Endothelial cell of umbilical vein (primary cell): ENCODE measurements around the gene EREG. TPM values are rescaled to one million over a fixed set of nuclear protein-coding genes. Genes with fewer than 3 reads are reported as not detected.

Experiments used
- BruUV-seq: library from RNA; stranded (reverse); fragments of 400-500 nt; replicated peaks from 2 replicates; lab custom pipeline; 2021; lab: Mats Ljungman, UMichigan
- CTCF ChIA-PET: fragments of 300-600, 350-600 bp; sonication (Branson Sonifier 250); formaldehyde crosslinking; loops from one replicate; lab custom pipeline; 2021; ENCODE audit warnings: antibody characterized with exemption, inconsistent platforms; lab: Charles Lee
- POLR2A ChIA-PET: fragments of 300-600, 350-600 bp; sonication (Branson Sonifier 250); formaldehyde crosslinking; loops from one replicate; lab custom pipeline; 2021; ENCODE audit warnings: antibody characterized with exemption, inconsistent platforms; lab: Charles Lee
- DNase-seq: peaks from one replicate; pipeline ENCODE4 v3.0.0-alpha.2; 2011; ENCODE audit warnings: low read depth, low spot score
- FAIRE-seq: peaks from 2 replicates; lab custom pipeline; 2011; peaks lifted over from hg19 to GRCh38; lab: Jason Lieb, UNC
- H2AFZ ChIP-seq: 2 replicates; pipeline ENCODE4 v1.6.0; 2012; ENCODE audit warnings: low read depth, low read length, control low read depth, inconsistent platforms
- H3K27ac ChIP-seq: 2 replicates; pipeline ENCODE4 v1.5.1; 2011; ENCODE audit warnings: low read depth, mild to moderate bottlenecking, control low read depth, low read length, moderate library complexity; ENCODE audit not compliant: insufficient read depth
- H3K27me3 ChIP-seq, 2 experiments: 2 replicates each; pipeline versions ENCODE4 v1.6.0 to v1.6.1; 2011; ENCODE audit warnings: low read length in 2 of 2, mixed read lengths in 1 of 2; ENCODE audit not compliant: control insufficient read depth in 2 of 2, insufficient read depth in 2 of 2
- H3K36me3 ChIP-seq, 2 experiments: 2 replicates in 1 of 2; 3 replicates in 1 of 2; pipeline ENCODE4 v1.5.1; 2011; ENCODE audit warnings: low read length in 2 of 2, mild to moderate bottlenecking in 1 of 2, moderate library complexity in 1 of 2; ENCODE audit not compliant: control insufficient read depth in 2 of 2, insufficient read depth in 2 of 2; ENCODE audit errors: extremely low read depth in 1 of 2
- H3K4me1 ChIP-seq: 3 replicates; pipeline ENCODE4 v1.5.1; 2011; ENCODE audit warnings: mild to moderate bottlenecking, low read length; ENCODE audit not compliant: control insufficient read depth, insufficient read depth; ENCODE audit errors: extremely low read depth
- H3K4me2 ChIP-seq: 2 replicates; pipeline ENCODE4 v1.6.1; 2011; ENCODE audit warnings: low read length, control low read depth, mixed read lengths; ENCODE audit not compliant: insufficient read depth
- H3K4me3 ChIP-seq, 3 experiments: fragments of 200-600 bp in 1 of 3; sonication (generic), shearing (Covaris generic) in 1 of 3; replicated peaks in 1 of 3; 2 replicates each; pipeline ENCODE4 v1.5.1; 2011 to 2016; ENCODE audit warnings: control low read depth in 3 of 3, low read length in 3 of 3, mild to moderate bottlenecking in 2 of 3, inconsistent platforms in 1 of 3, low read depth in 1 of 3, moderate library complexity in 1 of 3; ENCODE audit not compliant: insufficient read depth in 1 of 3
- H3K79me2 ChIP-seq: 2 replicates; pipeline ENCODE4 v1.6.0; 2012; ENCODE audit warnings: low read length, inconsistent platforms; ENCODE audit not compliant: control insufficient read depth, insufficient read depth
- H3K9ac ChIP-seq: replicated peaks from 2 replicates; pipeline ENCODE3; 2011; ENCODE audit warnings: low read length, control low read depth; ENCODE audit not compliant: insufficient read depth; ENCODE audit errors: extremely low read depth
- H3K9me1 ChIP-seq: replicated peaks from 3 replicates; pipeline ENCODE4 v1.6.0; 2011; ENCODE audit warnings: mild to moderate bottlenecking, low read length; ENCODE audit not compliant: control insufficient read depth, insufficient read depth; ENCODE audit errors: extremely low read depth
- H3K9me3 ChIP-seq: replicated peaks from 2 replicates; pipeline ENCODE4 v1.5.1; 2012; ENCODE audit warnings: low read length, inconsistent platforms; ENCODE audit not compliant: control insufficient read depth, insufficient read depth
- H4K20me1 ChIP-seq: replicated peaks from 2 replicates; pipeline ENCODE3; 2011; ENCODE audit warnings: mild to moderate bottlenecking, low read length; ENCODE audit not compliant: control insufficient read depth, insufficient read depth; ENCODE audit errors: extremely low read depth
- EZH2 ChIP-seq: IDR thresholded peaks from 2 replicates; pipeline ENCODE4 v1.6.1; 2012; ENCODE audit warnings: borderline replicate concordance, low read depth, mild to moderate bottlenecking, moderate library complexity, low read length, inconsistent platforms; ENCODE audit not compliant: severe bottlenecking
- GATA2 ChIP-seq: IDR thresholded peaks from 2 replicates; pipeline ENCODE4 v1.7.0; 2011; ENCODE audit warnings: low read depth, mild to moderate bottlenecking, moderate library complexity, mixed read lengths, low read length; ENCODE audit not compliant: insufficient read length, insufficient read depth
- JUN ChIP-seq: IDR thresholded peaks from 2 replicates; pipeline ENCODE4 v1.6.1; 2011; ENCODE audit warnings: borderline replicate concordance, low read depth; ENCODE audit not compliant: insufficient read length, insufficient read depth
- MYC ChIP-seq: IDR thresholded peaks from one replicate; pipeline ENCODE4 v1.6.1; 2011; ENCODE audit warnings: mild to moderate bottlenecking, low read depth, low read length
- POLR2A ChIP-seq: IDR thresholded peaks from 2 replicates; pipeline ENCODE4 v1.6.1; 2012; ENCODE audit warnings: low read depth, mild to moderate bottlenecking, control low read depth, low read length
- POLR2AphosphoS5 ChIP-seq: IDR thresholded peaks from 2 replicates; pipeline ENCODE4 v1.6.1; 2012; ENCODE audit warnings: low read depth, mild to moderate bottlenecking, control low read depth, low read length, moderate library complexity; ENCODE audit not compliant: insufficient read depth
- dilution Hi-C: fragments of 300-500 bp; cut with MboI; formaldehyde crosslinking; loops from one replicate; pipeline ENCODE4 v1.15.0; 2019; ENCODE audit warnings: low sequenced_read_pairs; ENCODE audit not compliant: extremely low pct_ligation_motif_present
- intact Hi-C: fragments of 100-400 bp; cut with micrococcal nuclease; formaldehyde crosslinking; loops from one replicate; pipeline ENCODE4 v1.10.0; 2022
- polyA plus RNA-seq, 4 experiments: library from polyadenylated mRNA; depleted of rRNA in 3 of 4; stranded (reverse) in 3 of 4; unstranded in 1 of 4; fragments of >200 nt; gene quantifications; 2 replicates each; pipeline versions ENCODE4 v1.2.1 to v1.2.3, GENCODE V29; 2011 to 2012; ENCODE audit warnings: missing spikeins in 1 of 4
- total RNA-seq: library from RNA; stranded (reverse); gene quantifications from 2 replicates; pipeline ENCODE4 v1.2.3, GENCODE V29; 2021
- TF ChIP-seq, protein P1 (sequence below), 2 donors: IDR thresholded peaks; 1 replicate in 1 of 2; 2 replicates in 1 of 2; pipeline ENCODE4 v1.5.1; 2011; ENCODE audit warnings: low read length in 2 of 2, mild to moderate bottlenecking in 2 of 2, moderate library complexity in 2 of 2, control low read depth in 1 of 2, inconsistent platforms in 1 of 2, low read depth in 1 of 2; ENCODE audit not compliant: insufficient read depth in 1 of 2; ENCODE audit errors: extremely low read depth in 1 of 2

EREG gene
- total and polyA plus RNA-seq, 2 donors (not counting 3 experiments of a cell fraction or from before 2014, with no cell fraction given), result not detected

DNA sequence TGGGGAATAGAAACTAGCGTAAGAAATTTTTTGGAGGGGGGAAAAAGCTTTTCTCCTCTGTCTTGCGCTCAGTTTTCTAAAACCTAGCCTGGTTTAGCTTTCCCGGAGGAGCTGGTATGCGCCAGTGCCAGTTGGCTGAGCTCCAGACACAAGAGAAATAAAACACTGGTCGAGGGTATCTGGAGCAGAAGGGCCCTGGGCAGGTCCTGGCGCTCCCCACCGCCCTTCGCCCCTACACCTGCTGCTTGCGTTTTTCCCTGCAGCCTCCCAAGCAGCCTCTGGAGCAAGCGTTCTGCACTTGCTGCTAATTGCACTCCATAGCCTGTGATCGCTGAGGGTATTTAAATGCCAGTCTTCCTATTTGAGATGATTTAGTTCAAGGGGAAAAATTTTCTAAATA lies 816 bp downstream of the EREG start:
- no peaks in the 10 kb centered on the region for H3K79me2 ChIP-seq
- H3K9me1 ChIP-seq, result no peaks in the 10 kb centered on the region
- no peak overlapping the region for H3K27ac ChIP-seq
- FAIRE-seq, result no peak
- no peaks in the 10 kb centered on the region for H3K36me3 ChIP-seq
- dilution Hi-C loops (no loop called here), intact Hi-C loops (loop anchor here (1.0 to 2.0 kb wide), 2 partner anchors 8 to 45 kb away; no protein-coding TSS in a partner anchor)
- peak; percentile 27 for DNase-seq
- peak overlapping the region; percentile 61 for H3K4me2 ChIP-seq
- no peaks in the 10 kb centered on the region for H3K9me3 ChIP-seq
- ChIA-PET POLR2A (no interaction called here), CTCF (interaction anchor here (0.8 to 3.2 kb wide), 9 partner anchors 12 to 792 kb away, joined by 3 to 19 read pairs (median 6); partner anchors contain the start of gene AREG)
- no peaks in the 10 kb centered on the region for H3K4me1 ChIP-seq
- H3K9ac ChIP-seq, result no peak overlapping the region
- H4K20me1 ChIP-seq, result no peaks in the 10 kb centered on the region
- H3K27me3 ChIP-seq, result no peaks in the 10 kb centered on the region
- TF ChIP-seq GATA2 (no peak), MYC (no peak), POLR2A (no peak), POLR2AphosphoS5 (no peak), EZH2 (no peak), JUN (no peak)
- TF ChIP-seq, protein P1, sequence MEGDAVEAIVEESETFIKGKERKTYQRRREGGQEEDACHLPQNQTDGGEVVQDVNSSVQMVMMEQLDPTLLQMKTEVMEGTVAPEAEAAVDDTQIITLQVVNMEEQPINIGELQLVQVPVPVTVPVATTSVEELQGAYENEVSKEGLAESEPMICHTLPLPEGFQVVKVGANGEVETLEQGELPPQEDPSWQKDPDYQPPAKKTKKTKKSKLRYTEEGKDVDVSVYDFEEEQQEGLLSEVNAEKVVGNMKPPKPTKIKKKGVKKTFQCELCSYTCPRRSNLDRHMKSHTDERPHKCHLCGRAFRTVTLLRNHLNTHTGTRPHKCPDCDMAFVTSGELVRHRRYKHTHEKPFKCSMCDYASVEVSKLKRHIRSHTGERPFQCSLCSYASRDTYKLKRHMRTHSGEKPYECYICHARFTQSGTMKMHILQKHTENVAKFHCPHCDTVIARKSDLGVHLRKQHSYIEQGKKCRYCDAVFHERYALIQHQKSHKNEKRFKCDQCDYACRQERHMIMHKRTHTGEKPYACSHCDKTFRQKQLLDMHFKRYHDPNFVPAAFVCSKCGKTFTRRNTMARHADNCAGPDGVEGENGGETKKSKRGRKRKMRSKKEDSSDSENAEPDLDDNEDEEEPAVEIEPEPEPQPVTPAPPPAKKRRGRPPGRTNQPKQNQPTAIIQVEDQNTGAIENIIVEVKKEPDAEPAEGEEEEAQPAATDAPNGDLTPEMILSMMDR (IDR thresholded peaks at IDR 0.05; ENCODE audit: extremely low read depth in 1 of 2, insufficient read depth in 1 of 2, low read depth in 1 of 2, low read length in 2 of 2), result no peak
- no peak overlapping the region for H2AFZ ChIP-seq
- no TSS peak for BruUV-seq
- peak overlapping the region in 1 of 3 experiments; percentile 35 for H3K4me3 ChIP-seq
